Esophagus muscularis mucosa (tissue), 4 donors: ENCODE data around the gene MEG3. TPM values are rescaled to one million over a fixed set of nuclear protein-coding genes. Genes with fewer than 3 reads are reported as not detected.

Experiments
- DNase-seq: peaks from one replicate; pipeline ENCODE4 v3.0.0-alpha.2; 2017; ENCODE audit errors: extremely low spot score
- H3K27ac ChIP-seq, 4 donors: fragments of 200-600 bp; sonication (generic); replicated peaks in 1 of 4; 1 replicate in 3 of 4; 2 replicates in 1 of 4; pipeline ENCODE4 v1.5.1; 2016 to 2019; ENCODE audit warnings: mild to moderate bottlenecking in 1 of 4
- H3K27me3 ChIP-seq, 4 donors: fragments of 200-600 bp; sonication (generic); one replicate each; pipeline versions ENCODE4 v1.5.1 to v1.6.0; 2016 to 2019
- H3K36me3 ChIP-seq, 4 donors: fragments of 200-600 bp; sonication (generic); one replicate each; pipeline ENCODE4 v1.5.1; 2016 to 2019
- H3K4me1 ChIP-seq, 4 donors: fragments of 200-600 bp; sonication (generic); one replicate each; pipeline ENCODE4 v1.5.1; 2016 to 2019
- H3K4me3 ChIP-seq, 4 donors: fragments of 200-600 bp; sonication (generic); 1 replicate in 2 of 4; 2 replicates in 2 of 4; pipeline ENCODE4 v1.5.1; 2016 to 2019; ENCODE audit warnings: mild to moderate bottlenecking in 4 of 4, moderate library complexity in 1 of 4
- H3K9me3 ChIP-seq, 4 donors: fragments of 200-600 bp; sonication (generic); 1 replicate in 3 of 4; 2 replicates in 1 of 4; pipeline ENCODE4 v1.5.1; 2016 to 2019
- CTCF ChIP-seq, 3 experiments: fragments of 200-600 bp in 2 of 3; fragments of 450-650 bp in 1 of 3; sonication (generic) in 2 of 3; IDR thresholded peaks; one replicate each; pipeline ENCODE4 v1.5.1; 2017 to 2019; ENCODE audit warnings: antibody characterized with exemption in 3 of 3, mild to moderate bottlenecking in 2 of 3, moderate library complexity in 1 of 3
- EP300 ChIP-seq: sonication (generic); formaldehyde crosslinking; IDR thresholded peaks from one replicate; pipeline ENCODE4 v1.6.1; 2017; ENCODE audit warnings: antibody characterized with exemption
- POLR2A ChIP-seq: fragments of 450-650 bp; IDR thresholded peaks from one replicate; pipeline ENCODE4 v1.6.1; 2017; ENCODE audit warnings: antibody characterized with exemption, moderate library complexity, mild to moderate bottlenecking, low read depth
- POLR2AphosphoS5 ChIP-seq, 2 donors: sonication (generic); formaldehyde crosslinking; IDR thresholded peaks; one replicate each; pipeline ENCODE4 v1.6.1; 2017; ENCODE audit warnings: antibody characterized with exemption in 2 of 2
- WGBS: methylation state at CpG from one replicate; pipeline ENCODE4 v1.1.5; 2018; 5-methylcytosine and 5-hydroxymethylcytosine counted together
- intact Hi-C: fragments of 100-400 bp; cut with DNase I; formaldehyde crosslinking; loops from one replicate; pipeline ENCODE4 v1.15.1; 2023
- total RNA-seq, 4 donors: library from RNA; depleted of rRNA; stranded (reverse); fragments of >200 nt; gene quantifications; one replicate each; pipeline versions ENCODE4 v1.1.0 to v1.2.1, GENCODE V29; 2016

Gene MEG3
- total RNA-seq, 4 donors from 2014 or later = 9.4 to 53.2 (median 22.1) TPM

- H3K4me1 ChIP-seq = no peaks in the 10 kb centered on the region
- no peak overlapping the region for H3K27ac ChIP-seq
- intact Hi-C loops = no loop called here
- 90% methylated on average over 8 of the region's 8 CpGs for WGBS
- H3K27me3 ChIP-seq = peaks cover 0 to 6% (median 0%) of the 10 kb centered on the region in 4 donors
- H3K4me3 ChIP-seq = no peak overlapping the region
- no peaks in the 10 kb centered on the region for H3K36me3 ChIP-seq
- no peak for DNase-seq
- H3K9me3 ChIP-seq = no peaks in the 10 kb centered on the region
- TF ChIP-seq CTCF (IDR thresholded peaks at IDR 0.05) = no peak
- no peak for TF ChIP-seq POLR2A
- no peak for TF ChIP-seq POLR2AphosphoS5 (IDR thresholded peaks at IDR 0.05)
- no peak for TF ChIP-seq EP300
These were observed 44.0 kb upstream of the MEG3 start for GRCh38 chr14:100781952-100782351.

DNA sequence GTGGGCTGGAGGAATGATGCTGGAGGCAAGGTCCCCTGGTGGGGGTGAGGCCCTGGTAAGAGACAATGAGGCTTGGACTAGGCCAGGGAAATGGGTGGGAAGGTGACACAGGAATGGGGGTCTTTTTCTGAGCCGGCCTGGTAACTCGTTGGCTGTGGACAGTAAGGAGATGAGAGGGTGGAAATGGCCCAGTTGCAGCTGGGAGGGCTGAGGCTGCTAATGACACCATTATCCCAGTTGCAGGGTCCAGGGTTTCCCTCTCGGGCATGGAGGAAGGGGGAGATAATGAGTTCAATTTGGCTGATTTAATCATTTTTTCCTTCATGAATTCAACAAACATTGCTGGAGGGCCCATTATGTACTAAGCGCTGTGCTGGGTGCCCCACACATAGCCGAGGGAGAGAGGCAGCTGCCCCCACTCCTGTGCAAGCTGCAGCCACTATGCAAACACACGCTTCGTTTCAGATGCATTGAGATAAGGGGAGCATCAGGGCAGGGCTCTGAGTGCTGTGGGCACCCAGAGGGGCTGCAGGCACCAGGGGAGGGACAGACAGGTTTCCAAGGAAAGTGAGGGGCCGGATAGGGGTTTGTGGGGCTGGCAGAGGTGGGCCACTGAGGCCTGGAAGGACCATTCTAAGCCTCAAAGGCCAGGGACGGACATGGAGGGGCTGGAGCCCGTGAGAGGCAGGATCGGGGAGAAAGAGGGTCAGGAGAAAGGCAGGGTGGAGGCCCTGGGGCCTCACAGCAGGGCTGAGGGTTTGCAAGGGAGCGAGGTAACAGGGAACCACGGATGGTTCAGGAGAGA lies 43.2 kb upstream of the MEG3 start:
- intact Hi-C loops = no loop called here
- Histone ChIP-seq H3K27me3 (peaks cover 0 to 8% (median 0%) of the 10 kb centered on the region in 4 donors), H3K4me3 (no peak overlapping the region), H3K9me3 (no peaks in the 10 kb centered on the region), H3K36me3 (no peaks in the 10 kb centered on the region), H3K4me1 (no peaks in the 10 kb centered on the region), H3K27ac (no peak overlapping the region)
- 79% methylated on average over 12 of the region's 13 CpGs for WGBS
- no peak for DNase-seq
- TF ChIP-seq POLR2A (no peak), POLR2AphosphoS5 (IDR thresholded peaks at IDR 0.05) (no peak), CTCF (IDR thresholded peaks at IDR 0.05) (no peak), EP300 (no peak)

DNA sequence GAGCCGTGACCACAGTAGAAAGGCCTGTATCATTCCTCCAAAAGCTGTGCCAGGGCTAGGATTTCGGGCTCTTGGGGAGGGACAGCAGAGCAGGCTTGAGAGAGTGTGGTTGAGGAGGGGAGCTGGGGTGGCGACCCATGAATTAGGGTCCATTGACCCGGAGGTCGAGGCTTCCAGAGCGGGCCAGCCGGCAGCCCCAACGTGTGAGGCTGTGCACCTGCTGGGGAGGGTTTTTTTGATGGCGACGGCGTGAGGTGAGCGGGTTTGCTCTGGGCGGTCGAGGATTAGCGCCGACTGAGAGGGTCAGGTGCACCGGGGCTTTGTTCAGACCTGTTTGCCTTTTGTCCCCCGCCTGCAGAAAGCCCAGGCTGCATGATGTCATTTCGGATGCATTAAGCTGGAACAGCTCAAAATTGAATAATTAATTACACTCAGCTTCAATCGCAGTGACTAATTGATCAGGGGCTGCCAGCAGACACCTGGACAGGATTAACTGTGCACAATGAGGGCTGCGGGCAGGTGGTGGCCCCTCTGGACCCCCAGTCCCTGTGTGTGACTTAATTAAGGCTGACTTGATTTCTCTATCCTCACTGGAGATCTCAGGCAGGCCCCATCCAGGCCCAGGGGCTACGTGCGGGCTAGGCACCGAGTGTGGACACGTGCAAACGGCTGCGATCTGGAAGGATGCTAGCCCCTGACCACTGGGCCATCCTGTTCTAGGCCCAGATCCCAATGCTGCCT lies 42.1 kb upstream of the MEG3 start:
- DNase-seq = no peak

More for the DNA sequence above, 42.1 kb upstream of the MEG3 start:
- Histone ChIP-seq H3K27ac (no peak overlapping the region), H3K36me3 (no peaks in the 10 kb centered on the region), H3K9me3 (no peaks in the 10 kb centered on the region), H3K4me3 (no peak overlapping the region), H3K27me3 (peaks cover 0 to 18% (median 0%) of the 10 kb centered on the region in 4 donors), H3K4me1 (no peaks in the 10 kb centered on the region)
- TF ChIP-seq POLR2A = no peak
- TF ChIP-seq CTCF (IDR thresholded peaks at IDR 0.05) = no peak
- TF ChIP-seq POLR2AphosphoS5 (IDR thresholded peaks at IDR 0.05) = no peak
- TF ChIP-seq EP300 = no peak
- WGBS = 89% methylated on average over 20 of the region's 27 CpGs
- intact Hi-C loops = no loop called here
